CD14-positive monocyte (primary cell): ENCODE data around the gene STMND1. TPM values are rescaled to one million over a fixed set of nuclear protein-coding genes. Genes with fewer than 3 reads are reported as not detected.

Experiments used
- DNase-seq, 3 donors: peaks; one replicate each; pipeline ENCODE4 v3.0.0-alpha.2; 2011 to 2022
- H2AFZ ChIP-seq: 2 replicates; pipeline ENCODE4 v1.6.0; 2012; ENCODE audit warnings: mild to moderate bottlenecking, low read depth, low read length, inconsistent platforms; ENCODE audit not compliant: insufficient read depth, poor library complexity, severe bottlenecking
- H3K27ac ChIP-seq, 2 donors: 1 replicate in 1 of 2; 2 replicates in 1 of 2; pipeline ENCODE4 v1.5.1; 2012 to 2013; ENCODE audit warnings: low read length in 2 of 2, control low read depth in 1 of 2, inconsistent platforms in 1 of 2, low read depth in 1 of 2, mild to moderate bottlenecking in 1 of 2
- H3K27me3 ChIP-seq, 2 donors: one replicate each; pipeline versions ENCODE4 v1.6.0 to v1.6.1; 2011 to 2013; ENCODE audit warnings: low read length in 2 of 2; ENCODE audit not compliant: control insufficient read depth in 2 of 2, insufficient read depth in 2 of 2
- H3K36me3 ChIP-seq, 2 donors: replicated peaks in 1 of 2; 1 replicate in 1 of 2; 2 replicates in 1 of 2; pipeline versions ENCODE4 v1.5.1 to v1.6.1; 2012 to 2013; ENCODE audit warnings: low read length in 2 of 2, control low read depth in 1 of 2, inconsistent platforms in 1 of 2, mild to moderate bottlenecking in 1 of 2; ENCODE audit not compliant: insufficient read depth in 2 of 2, control insufficient read depth in 1 of 2
- H3K4me1 ChIP-seq, 2 donors: 1 replicate in 1 of 2; 2 replicates in 1 of 2; pipeline versions ENCODE4 v1.5.1 to v1.6.1; 2012 to 2013; ENCODE audit warnings: low read length in 2 of 2, control low read depth in 1 of 2, inconsistent platforms in 1 of 2, mild to moderate bottlenecking in 1 of 2, moderate library complexity in 1 of 2; ENCODE audit not compliant: insufficient read depth in 2 of 2, control insufficient read depth in 1 of 2
- H3K4me2 ChIP-seq: replicated peaks from 2 replicates; pipeline ENCODE3; 2012; ENCODE audit warnings: low read length, moderate library complexity, mild to moderate bottlenecking; ENCODE audit not compliant: poor library complexity, severe bottlenecking; ENCODE audit errors: extremely low read depth
- H3K4me3 ChIP-seq, 3 experiments: fragments of 200-600 bp in 1 of 3; sonication (generic) in 1 of 3; replicated peaks in 1 of 3; 1 replicate in 2 of 3; 2 replicates in 1 of 3; pipeline ENCODE4 v1.5.1; 2011 to 2013; ENCODE audit warnings: low read length in 3 of 3, mild to moderate bottlenecking in 3 of 3, control low read depth in 2 of 3, low read depth in 2 of 3, inconsistent platforms in 1 of 3, moderate library complexity in 1 of 3
- H3K79me2 ChIP-seq: 2 replicates; pipeline ENCODE4 v1.6.0; 2012; ENCODE audit warnings: mild to moderate bottlenecking, control low read depth, inconsistent platforms, low read length, moderate library complexity; ENCODE audit not compliant: insufficient read depth
- H3K9ac ChIP-seq: 2 replicates; pipeline ENCODE4 v1.6.0; 2017; ENCODE audit warnings: low read length, mild to moderate bottlenecking; ENCODE audit not compliant: insufficient read depth, poor library complexity, severe bottlenecking
- H3K9me3 ChIP-seq, 2 donors: replicated peaks in 1 of 2; 1 replicate in 1 of 2; 2 replicates in 1 of 2; pipeline versions ENCODE4 v1.5.1 to v1.6.1; 2012 to 2013; ENCODE audit warnings: low read length in 2 of 2, control low read depth in 1 of 2; ENCODE audit not compliant: control insufficient read depth in 1 of 2, insufficient read depth in 1 of 2
- H4K20me1 ChIP-seq: 2 replicates; pipeline ENCODE4 v1.6.0; 2012; ENCODE audit warnings: mild to moderate bottlenecking, low read length, control low read depth, moderate library complexity; ENCODE audit not compliant: insufficient read depth
- H3K27ac Mint-ChIP-seq, 7 donors: one replicate each; pipeline ENCODE4 v1.8.0; 2020; ENCODE audit warnings: mild to moderate bottlenecking in 7 of 7, mixed read lengths in 7 of 7, moderate library complexity in 6 of 7, inconsistent platforms in 2 of 7
- H3K27me3 Mint-ChIP-seq, 3 donors: one replicate each; pipeline ENCODE4 v1.8.0; 2021 to 2022; ENCODE audit warnings: low read depth in 3 of 3, mild to moderate bottlenecking in 3 of 3, mixed read lengths in 3 of 3, moderate library complexity in 3 of 3, inconsistent platforms in 1 of 3
- H3K36me3 Mint-ChIP-seq, 2 donors: one replicate each; pipeline ENCODE4 v1.8.0; 2020; ENCODE audit warnings: mixed read lengths in 2 of 2, inconsistent platforms in 1 of 2, mild to moderate bottlenecking in 1 of 2
- H3K4me1 Mint-ChIP-seq: one replicate; pipeline ENCODE4 v1.8.0; 2020; ENCODE audit warnings: mild to moderate bottlenecking, mixed read lengths
- H3K4me3 Mint-ChIP-seq, 2 donors: one replicate each; pipeline ENCODE4 v1.8.0; 2020; ENCODE audit warnings: mild to moderate bottlenecking in 2 of 2, mixed read lengths in 2 of 2, moderate library complexity in 1 of 2
- H3K9me3 Mint-ChIP-seq, 7 donors: one replicate each; pipeline ENCODE4 v1.8.0; 2020 to 2022; ENCODE audit warnings: mixed read lengths in 7 of 7, mild to moderate bottlenecking in 6 of 7, moderate library complexity in 6 of 7, inconsistent platforms in 2 of 7
- CTCF ChIP-seq: fragments of 200-600 bp; IDR thresholded peaks from one replicate; pipeline ENCODE4 v1.8.0; 2022; ENCODE audit warnings: antibody characterized with exemption, mild to moderate bottlenecking
- WGBS: methylation state at CpG from one replicate; pipeline ENCODE4 v1.1.5; 2013; ENCODE audit warnings: missing lambda C conversion rate; ENCODE audit not compliant: insufficient coverage; 5-methylcytosine and 5-hydroxymethylcytosine counted together
- intact Hi-C, 2 donors: fragments of 100-400 bp; cut with micrococcal nuclease; formaldehyde crosslinking; loops; one replicate each; pipeline versions ENCODE4 v1.15.0 to v1.15.1; 2023
- polyA plus RNA-seq, 3 donors: library from polyadenylated mRNA; depleted of rRNA in 1 of 3; unstranded in 2 of 3; stranded (reverse) in 1 of 3; fragments of 300-500 nt in 2 of 3; fragments of >200 nt in 1 of 3; fragmentation: Illumina TruSeq in 2 of 3; gene quantifications; 1 replicate in 2 of 3; 2 replicates in 1 of 3; pipeline ENCODE4 v1.2.3, GENCODE V29; 2012 to 2021

STMND1 gene
- polyA plus RNA-seq, 3 donors, result not detected

GRCh38 chr6:17172836-17173470 lies 71.1 kb downstream of the STMND1 start:
- DNase-seq, result no peak

GRCh38 chr6:17178326-17178725 lies 76.5 kb downstream of the STMND1 start:
- Histone ChIP-seq H3K27ac (no peak overlapping the region), H3K27me3 (no peaks in the 10 kb centered on the region), H3K9me3 (peaks cover 0 to 12% of the 10 kb centered on the region in 2 donors), H4K20me1 (no peaks in the 10 kb centered on the region), H3K36me3 (no peaks in the 10 kb centered on the region), H3K4me2 (no peak overlapping the region), H3K9ac (no peak overlapping the region), H3K79me2 (no peaks in the 10 kb centered on the region), H3K4me3 (no peak overlapping the region), H2AFZ (no peak overlapping the region), H3K4me1 (no peaks in the 10 kb centered on the region)
- H3K9me3 Mint-ChIP-seq, result peaks cover 4 to 15% (median 9%) of the 10 kb centered on the region in 7 donors
- DNase-seq, result no peak
- H3K36me3 Mint-ChIP-seq, result no peaks in the 10 kb centered on the region
- no peak overlapping the region for H3K27ac Mint-ChIP-seq
- peaks cover 2 to 4% (median 3%) of the 10 kb centered on the region in 3 donors for H3K27me3 Mint-ChIP-seq
- WGBS, result 100% methylated on average over 1 of the region's 2 CpGs
- intact Hi-C loops, result no loop called here
- H3K4me1 Mint-ChIP-seq, result peaks cover 6% of the 10 kb centered on the region
- no peak overlapping the region for H3K4me3 Mint-ChIP-seq
- TF ChIP-seq CTCF, result no peak

More at GRCh38 chr6:17172836-17173470, 71.1 kb downstream of the STMND1 start:
- Histone ChIP-seq H3K4me1 (no peaks in the 10 kb centered on the region), H3K9ac (no peak overlapping the region), H3K79me2 (no peaks in the 10 kb centered on the region), H3K4me3 (no peak overlapping the region), H3K27ac (no peak overlapping the region), H2AFZ (no peak overlapping the region), H4K20me1 (no peaks in the 10 kb centered on the region), H3K27me3 (no peaks in the 10 kb centered on the region), H3K4me2 (no peak overlapping the region), H3K9me3 (peaks cover 0 to 4% of the 10 kb centered on the region in 2 donors), H3K36me3 (no peaks in the 10 kb centered on the region)
- Mint-ChIP-seq H3K36me3 (no peaks in the 10 kb centered on the region), H3K9me3 (peaks cover 0 to 9% (median 4%) of the 10 kb centered on the region in 7 donors), H3K4me1 (no peaks in the 10 kb centered on the region), H3K4me3 (no peak overlapping the region), H3K27me3 (peaks cover 2 to 6% (median 4%) of the 10 kb centered on the region in 3 donors), H3K27ac (no peak overlapping the region)
- TF ChIP-seq CTCF, result no peak
- WGBS, result no CpG with 5 or more reads among the region's 4 CpGs
- intact Hi-C loops, result no loop called here
